ENCODE measurements around the gene PRKAR2B. TPM values are rescaled to one million over a fixed set of nuclear protein-coding genes. Genes with fewer than 3 reads are reported as not detected.

Gene PRKAR2B
- total and polyA plus RNA-seq, 2 donors (not counting 1 experiment from before 2014, with no cell fraction given) = 0.07 to 0.81 TPM

GRCh38 chr7:107149863-107150262 is 105.4 kb downstream of the PRKAR2B start:
- ATAC-seq (ENCODE audit: low read depth) (no peak), DNase-seq (no peak)
- TF ChIP-seq EZH2 (IDR thresholded peaks at IDR 0.05; ENCODE audit: borderline replicate concordance, insufficient read depth, low read depth, low read length, poor library complexity, severe bottlenecking) (no peak), CTCF (IDR thresholded peaks at IDR 0.05) (no peak)
- Mint-ChIP-seq H3K27ac (no peak overlapping the region), H3K4me1 (peaks cover 4% of the 10 kb centered on the region), H3K4me3 (no peak overlapping the region), H3K9me3 (ENCODE audit: insufficient read depth) (no peaks in the 10 kb centered on the region), H3K27me3 (no peaks in the 10 kb centered on the region)
- Histone ChIP-seq H3K4me1 (ENCODE audit: control insufficient read depth in 2 of 2, insufficient read depth in 2 of 2, low read length in 2 of 2) (no peaks in the 10 kb centered on the region), H4K20me1 (ENCODE audit: control insufficient read depth, insufficient read depth, low read length, poor library complexity, severe bottlenecking) (no peaks in the 10 kb centered on the region), H3K79me2 (ENCODE audit: control insufficient read depth, insufficient read depth, low read length) (no peaks in the 10 kb centered on the region), H3K9ac (ENCODE audit: low read length) (no peak overlapping the region), H3K4me2 (replicated peaks; ENCODE audit: low read depth, low read length, poor library complexity, severe bottlenecking) (no peak overlapping the region), H3K36me3 (replicated peaks in 1 of 2; ENCODE audit: control extremely low read depth in 1 of 2, control insufficient read depth in 1 of 2, extremely low read depth in 1 of 2, insufficient read depth in 2 of 2, low read length in 1 of 2) (no peaks in the 10 kb centered on the region), H3K4me3 (ENCODE audit: control extremely low read depth in 1 of 5, extremely low read depth in 1 of 5, insufficient read depth in 1 of 5, low read depth in 2 of 5, low read length in 4 of 5) (no peak overlapping the region), H3K27me3 (replicated peaks in 1 of 4; ENCODE audit: control extremely low read depth in 1 of 4, control insufficient read depth in 3 of 4, insufficient read depth in 4 of 4, low read length in 3 of 4) (no peaks in the 10 kb centered on the region), H3K27ac (ENCODE audit: low read length in 2 of 2) (no peak overlapping the region), H3K9me3 (ENCODE audit: control extremely low read depth in 1 of 3, control insufficient read depth in 2 of 3, insufficient read depth in 1 of 3, low read length in 2 of 3) (no peaks in the 10 kb centered on the region), H2AFZ (ENCODE audit: insufficient read depth, low read depth, low read length, poor library complexity, severe bottlenecking) (no peak overlapping the region)
- no CpG with 5 or more reads among the region's 1 CpG for WGBS (ENCODE audit: insufficient coverage)
- intact Hi-C loops (cut with micrococcal nuclease) = loop anchor here (1.0 to 5.0 kb wide), 4 partner anchors 17 to 608 kb away; partner anchors contain the start of gene CCDC71L
- ChIA-PET CTCF (interaction anchor here (0.6 to 7.7 kb wide), 34 partner anchors 11 to 725 kb away, joined by 3 to 241 read pairs (median 4); partner anchors contain the start of gene HBP1), POLR2A (interaction anchor here (0.7 to 1.5 kb wide), 3 partner anchors 19 to 863 kb away, joined by 4 to 5 read pairs (median 4); partner anchors contain the start of gene HBP1)

GRCh38 chr7:107150375-107151073 is 106.0 kb downstream of the PRKAR2B start:
- Histone ChIP-seq H3K79me2 (ENCODE audit: control insufficient read depth, insufficient read depth, low read length) (no peaks in the 10 kb centered on the region), H3K9ac (ENCODE audit: low read length) (no peak overlapping the region), H3K4me1 (ENCODE audit: control insufficient read depth in 2 of 2, insufficient read depth in 2 of 2, low read length in 2 of 2) (no peaks in the 10 kb centered on the region), H3K36me3 (replicated peaks in 1 of 2; ENCODE audit: control extremely low read depth in 1 of 2, control insufficient read depth in 1 of 2, extremely low read depth in 1 of 2, insufficient read depth in 2 of 2, low read length in 1 of 2) (no peaks in the 10 kb centered on the region), H3K4me3 (ENCODE audit: control extremely low read depth in 1 of 5, extremely low read depth in 1 of 5, insufficient read depth in 1 of 5, low read depth in 2 of 5, low read length in 4 of 5) (no peak overlapping the region), H3K27ac (ENCODE audit: low read length in 2 of 2) (no peak overlapping the region), H4K20me1 (ENCODE audit: control insufficient read depth, insufficient read depth, low read length, poor library complexity, severe bottlenecking) (no peaks in the 10 kb centered on the region), H3K4me2 (replicated peaks; ENCODE audit: low read depth, low read length, poor library complexity, severe bottlenecking) (no peak overlapping the region), H3K27me3 (replicated peaks in 1 of 4; ENCODE audit: control extremely low read depth in 1 of 4, control insufficient read depth in 3 of 4, insufficient read depth in 4 of 4, low read length in 3 of 4) (no peaks in the 10 kb centered on the region), H2AFZ (ENCODE audit: insufficient read depth, low read depth, low read length, poor library complexity, severe bottlenecking) (no peak overlapping the region), H3K9me3 (ENCODE audit: control extremely low read depth in 1 of 3, control insufficient read depth in 2 of 3, insufficient read depth in 1 of 3, low read length in 2 of 3) (no peaks in the 10 kb centered on the region)
- intact Hi-C loops (cut with micrococcal nuclease) = loop anchor here (1.0 to 5.0 kb wide), 4 partner anchors 16 to 608 kb away; partner anchors contain the start of gene CCDC71L
- Mint-ChIP-seq H3K4me3 (no peak overlapping the region), H3K4me1 (peaks cover 4% of the 10 kb centered on the region), H3K27ac (no peak overlapping the region), H3K9me3 (ENCODE audit: insufficient read depth) (no peaks in the 10 kb centered on the region), H3K27me3 (no peaks in the 10 kb centered on the region)
- no CpG with 5 or more reads among the region's 4 CpGs for WGBS (ENCODE audit: insufficient coverage)
- TF ChIP-seq EZH2 (IDR thresholded peaks at IDR 0.05; ENCODE audit: borderline replicate concordance, insufficient read depth, low read depth, low read length, poor library complexity, severe bottlenecking) = no peak
- TF ChIP-seq CTCF (IDR thresholded peaks at IDR 0.05) = peak; percentile 86
- ChIA-PET CTCF (interaction anchor here (0.6 to 7.7 kb wide), 45 partner anchors 11 to 724 kb away, joined by 3 to 241 read pairs (median 4); partner anchors contain the start of gene HBP1), POLR2A (interaction anchor here (0.7 to 1.5 kb wide), 4 partner anchors 18 to 863 kb away, joined by 4 to 5 read pairs (median 4); partner anchors contain the start of gene HBP1)
- DNase-seq (peak; percentile 83), ATAC-seq (ENCODE audit: low read depth) (peak; percentile 79)
